HEK293 (cell line): Measurements from ENCODE around the gene CHPT1.

Experiments
- CTCF ChIP-seq: fragments of 450-650 bp; formaldehyde crosslinking; IDR thresholded peaks from 2 replicates; pipeline ENCODE4 v1.5.1; 2016; ENCODE audit warnings: missing biosample characterization, missing genetic modification characterization
- PRDM6 ChIP-seq: fragments of 450-650 bp; formaldehyde crosslinking; IDR thresholded peaks from 2 replicates; pipeline ENCODE4 v1.5.1; 2017; ENCODE audit warnings: missing biosample characterization, missing genetic modification characterization
- SETDB1 ChIP-seq: IDR thresholded peaks from one replicate; pipeline ENCODE4 v1.6.1; 2017; ENCODE audit warnings: mild to moderate bottlenecking, low read length, moderate library complexity, mixed read lengths; ENCODE audit not compliant: insufficient read length
- YY2 ChIP-seq: fragments of 450-650 bp; formaldehyde crosslinking; IDR thresholded peaks from 2 replicates; pipeline ENCODE4 v1.5.1; 2016; ENCODE audit warnings: missing biosample characterization, missing genetic modification characterization
- ZBTB8A ChIP-seq: fragments of 450-650 bp; formaldehyde crosslinking; IDR thresholded peaks from 2 replicates; pipeline ENCODE4 v1.5.1; 2016; ENCODE audit warnings: missing biosample characterization, missing genetic modification characterization
- ZNF274 ChIP-seq, 2 experiments: fragments of 200-500 bp in 1 of 2; fragments of 450-650 bp in 1 of 2; sonication (Bioruptor generic) in 1 of 2; formaldehyde crosslinking in 1 of 2; IDR thresholded peaks; 2 replicates each; pipeline versions ENCODE4 v1.5.1 to v1.6.1; 2014 to 2016; ENCODE audit warnings: borderline replicate concordance in 1 of 2, inconsistent platforms in 1 of 2, low read length in 1 of 2, missing biosample characterization in 1 of 2, missing genetic modification characterization in 1 of 2
- ZNF280C ChIP-seq: fragments of 450-650 bp; formaldehyde crosslinking; IDR thresholded peaks from 2 replicates; pipeline ENCODE4 v1.5.1; 2016; ENCODE audit warnings: missing biosample characterization, missing genetic modification characterization
- ZNF621 ChIP-seq: fragments of 450-650 bp; formaldehyde crosslinking; IDR thresholded peaks from 2 replicates; pipeline ENCODE4 v1.5.1; 2017; ENCODE audit warnings: missing biosample characterization, missing genetic modification characterization

- no peak for TF ChIP-seq CTCF
- TF ChIP-seq ZNF621 (tag by site-specific recombination) = no peak
- no peak for TF ChIP-seq ZNF274 (IDR thresholded peaks at IDR 0.05; ENCODE audit: low read length)
- TF ChIP-seq ZNF274 (tag by site-specific recombination; IDR thresholded peaks at IDR 0.05; ENCODE audit: borderline replicate concordance) = no peak
- no peak for TF ChIP-seq YY2
- no peak for TF ChIP-seq ZBTB8A (tag by site-specific recombination)
- TF ChIP-seq SETDB1 = peak; percentile 24
- no peak for TF ChIP-seq ZNF280C (tag by site-specific recombination)
- TF ChIP-seq PRDM6 (tag by site-specific recombination) = no peak
These were observed 3.1 kb upstream of the CHPT1 start for GRCh38 chr12:101694297-101694848.
